GM21526 (cell line): ENCODE measurements around the gene UBE2J1.
"Not testable (repeated sequence)": the region's sequence is repeated elsewhere in the genome, so short reads cannot be mapped to it uniquely, and the experiment has no call there.

ENCODE experiments used
- ATAC-seq: cut with Tn5 transposase; IDR thresholded peaks from one replicate; pipeline ENCODE4 v1.9.1; 2021; ENCODE audit warnings: moderate library complexity; ENCODE audit not compliant: unreplicated experiment, low FRiP score

UBE2J1 gene

DNA sequence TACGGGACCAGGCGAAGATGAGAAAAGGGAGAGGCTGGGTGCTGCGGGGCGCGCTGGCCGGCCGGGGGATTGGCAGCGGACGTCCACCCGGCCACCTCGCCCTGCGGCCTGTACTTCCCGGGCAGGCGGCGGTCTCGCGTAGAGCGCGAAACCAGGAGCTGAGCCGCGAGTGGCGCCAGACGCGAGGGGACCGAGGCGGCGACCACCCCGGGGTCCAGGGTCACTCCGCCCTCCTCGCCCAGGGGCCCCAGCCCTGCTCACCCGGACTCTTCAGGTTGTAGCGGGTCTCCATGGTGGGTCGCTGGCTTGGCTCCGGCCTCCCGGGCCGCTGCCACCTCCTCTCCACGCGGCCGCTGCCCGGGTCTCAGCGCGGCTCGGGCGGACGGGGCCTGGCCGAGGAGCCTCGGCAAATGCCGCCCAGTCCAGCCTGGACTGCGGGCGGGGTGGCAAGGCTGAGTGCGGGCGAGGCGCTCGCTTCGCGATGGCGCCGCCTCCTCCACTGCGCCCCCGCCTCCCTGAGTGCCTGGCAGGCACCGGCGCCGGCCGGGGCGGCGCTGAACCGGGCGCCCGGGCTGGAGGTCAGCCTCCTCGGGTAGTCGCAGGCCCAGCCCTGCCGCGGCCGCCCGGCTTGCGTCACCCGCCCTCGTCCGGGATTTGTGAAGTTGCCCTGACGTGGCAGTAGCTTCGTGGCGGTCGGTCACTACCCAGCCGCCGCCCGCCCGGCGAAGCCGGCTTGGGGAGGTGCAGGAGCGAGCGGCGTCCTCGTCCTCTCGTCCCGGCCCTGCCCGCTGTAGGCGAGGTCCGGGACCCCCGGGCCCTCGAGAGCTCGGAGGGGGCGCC, at the start of gene UBE2J1:
UBE2J1 (minus strand) TSS at position 445 of the 840 bp plus-strand sequence; CDS start at position 292, 153 bp downstream.
- peak; percentile 32 for ATAC-seq

DNA sequence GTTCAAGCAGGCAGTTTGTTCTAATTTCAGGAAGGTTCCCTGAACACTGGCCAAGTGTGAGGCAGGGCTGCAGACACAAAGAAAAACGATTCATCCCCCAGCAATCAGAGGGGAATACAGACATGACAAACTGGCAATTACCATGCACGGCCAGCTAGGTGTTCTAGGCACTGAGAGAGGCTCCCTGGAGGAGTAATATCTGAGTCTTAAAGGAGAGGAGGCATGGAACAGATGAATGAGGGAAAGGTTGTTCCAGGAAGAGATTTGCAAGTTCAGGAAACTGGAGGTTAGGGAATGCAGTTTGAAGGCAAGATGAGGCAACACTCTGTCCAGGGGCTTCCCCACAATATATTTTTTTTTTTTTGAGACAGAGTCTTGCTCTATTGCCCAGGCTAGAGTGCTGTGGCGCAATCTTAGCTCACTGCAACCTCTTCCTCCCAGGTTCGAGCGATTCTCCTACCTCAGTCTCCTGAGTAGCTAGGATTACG, 48.4 kb upstream of the UBE2J1 start:
- ATAC-seq: no peak

DNA sequence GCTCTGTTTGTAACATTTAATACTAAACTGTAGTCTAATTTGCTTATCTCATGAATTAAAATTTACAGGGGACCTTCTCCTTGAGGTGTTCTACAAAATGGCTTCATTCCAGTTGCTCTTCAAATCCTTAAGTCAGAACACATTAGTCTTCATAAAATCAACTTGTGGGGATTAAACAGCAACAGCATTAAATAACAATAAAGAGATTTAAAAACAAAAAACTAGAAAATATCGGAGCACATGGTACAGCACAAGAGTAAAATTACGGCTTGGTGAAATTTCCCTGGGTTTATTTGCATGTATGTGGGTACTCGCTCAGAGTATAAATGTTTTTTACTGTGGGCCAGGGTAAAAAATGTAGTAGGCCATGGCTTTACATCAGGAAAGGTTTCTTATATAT, 47.5 kb upstream of the UBE2J1 start:
- ATAC-seq: no peak

DNA sequence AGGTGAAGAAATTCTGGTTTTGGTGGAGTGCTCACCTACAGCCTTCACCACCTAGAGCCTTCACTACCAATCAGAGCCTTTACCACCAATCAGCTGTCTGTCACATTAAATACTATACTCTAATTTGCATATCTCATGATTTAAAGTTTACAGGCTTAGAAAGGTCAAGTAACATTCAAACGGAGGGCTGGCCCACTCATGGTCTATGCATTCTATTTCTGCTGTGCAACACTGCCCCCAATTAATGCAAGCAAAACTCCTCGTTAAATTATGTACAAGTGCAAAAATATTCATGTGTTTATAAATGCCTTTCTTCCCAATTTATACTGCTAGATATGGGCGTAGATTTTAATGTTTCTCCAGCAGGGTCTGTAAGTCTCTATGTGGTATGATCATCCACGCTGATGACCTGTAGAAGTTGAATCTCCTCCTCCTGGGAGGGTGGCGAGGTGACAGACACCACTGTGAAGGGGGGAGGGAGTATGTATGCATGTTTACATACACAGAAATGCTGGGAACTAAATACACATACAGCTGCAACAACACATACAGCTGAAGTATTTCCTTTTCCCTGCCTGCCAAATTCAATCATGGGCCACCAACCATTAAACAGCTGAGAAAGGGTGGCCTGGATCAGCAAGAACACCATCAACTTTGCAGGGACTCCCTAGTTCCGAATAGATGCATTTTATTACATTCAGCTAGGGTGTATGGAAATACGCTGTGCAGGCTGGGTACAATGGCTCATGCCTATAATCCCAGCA, 46.4 kb upstream of the UBE2J1 start:
- no peak for ATAC-seq

- ATAC-seq: not testable (repeated sequence)
These were observed 45.4 kb upstream of the UBE2J1 start for GRCh38 chr6:89397884-89398283.

- no peak for ATAC-seq
These were observed 41.1 kb upstream of the UBE2J1 start for GRCh38 chr6:89393659-89394058.

DNA sequence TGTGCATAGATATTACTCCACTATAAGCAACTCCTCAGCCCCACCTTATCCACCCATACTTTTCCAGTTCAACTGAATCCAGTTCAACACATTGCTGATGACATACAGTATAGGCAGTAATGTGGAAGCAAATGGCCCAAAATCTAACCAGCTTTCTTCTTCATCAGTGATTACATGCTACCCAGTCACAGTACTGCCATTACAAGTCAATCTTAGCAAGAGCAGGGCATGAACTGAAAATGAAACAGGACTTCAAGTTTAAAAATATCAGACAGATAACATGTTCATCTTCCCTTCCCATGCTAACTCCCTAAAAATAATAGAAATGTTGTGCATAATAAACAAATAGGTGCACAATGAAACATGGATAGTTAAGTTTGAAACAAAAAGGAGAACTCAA, 40.3 kb upstream of the UBE2J1 start:
- ATAC-seq: no peak

- ATAC-seq: no peak
These were observed 36.3 kb upstream of the UBE2J1 start for GRCh38 chr6:89388846-89389245.

- ATAC-seq: peak; percentile 97
These were observed 35.1 kb upstream of the UBE2J1 start for GRCh38 chr6:89387516-89388201.

DNA sequence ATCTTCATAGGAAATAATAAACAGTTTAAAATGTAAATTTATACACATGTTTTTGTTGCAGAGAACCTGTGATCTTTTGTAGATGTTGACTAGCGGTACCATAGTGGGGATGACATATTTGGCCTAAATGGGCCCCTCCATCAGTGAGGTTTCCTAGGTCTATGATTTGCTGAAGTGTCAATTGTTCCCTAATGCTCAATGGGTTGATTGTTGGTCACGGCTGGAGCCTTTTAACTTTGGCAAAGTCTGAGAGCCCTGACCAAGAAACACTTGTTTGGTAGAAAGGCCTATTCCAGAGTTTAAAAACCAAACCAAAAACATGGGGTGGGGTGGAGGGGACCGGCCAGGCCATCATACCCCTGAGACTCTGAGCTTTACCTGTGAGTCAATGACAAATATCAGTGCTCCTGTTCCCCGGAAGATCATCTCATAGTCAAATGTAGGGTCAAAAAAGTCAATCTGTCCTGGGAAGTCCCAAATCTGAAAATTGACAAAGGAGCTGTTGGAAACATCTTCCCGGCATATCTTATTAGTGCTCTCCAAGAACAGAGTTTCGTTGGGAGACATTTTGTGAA, 34.5 kb upstream of the UBE2J1 start:
- ATAC-seq: peak; percentile 18

GRCh38 chr6:89385846-89386245, 33.3 kb upstream of the UBE2J1 start:
- ATAC-seq: no peak

DNA sequence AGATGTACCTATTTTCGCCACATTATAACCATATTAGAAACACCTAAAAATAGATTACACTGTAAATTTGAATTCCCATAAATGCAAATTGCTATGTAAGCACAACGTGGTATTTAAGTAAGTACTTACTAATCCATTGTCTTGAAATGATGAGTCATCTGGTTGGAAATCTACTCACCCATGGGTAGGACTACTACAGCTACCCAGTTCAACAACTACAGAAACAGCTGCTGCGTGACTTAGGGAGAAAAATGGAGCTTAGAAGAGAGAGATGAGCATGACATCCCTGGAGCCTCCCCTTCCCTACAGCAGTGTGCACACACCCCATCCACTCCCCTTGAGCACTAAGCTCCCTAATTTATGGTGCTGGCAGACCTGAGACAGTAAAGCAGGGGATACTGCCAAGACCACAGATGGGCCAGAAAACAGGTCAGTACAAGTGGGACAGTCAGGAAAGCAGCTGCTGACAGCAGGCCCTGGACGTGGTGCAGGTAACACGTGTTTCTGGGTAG, 32.7 kb upstream of the UBE2J1 start:
- ATAC-seq: no peak

GRCh38 chr6:89381031-89381430, 28.5 kb upstream of the UBE2J1 start:
- no peak for ATAC-seq

GRCh38 chr6:89379281-89379680, 26.8 kb upstream of the UBE2J1 start:
- no peak for ATAC-seq

- ATAC-seq: no peak
These were observed 26.1 kb upstream of the UBE2J1 start for GRCh38 chr6:89378628-89379027.

DNA sequence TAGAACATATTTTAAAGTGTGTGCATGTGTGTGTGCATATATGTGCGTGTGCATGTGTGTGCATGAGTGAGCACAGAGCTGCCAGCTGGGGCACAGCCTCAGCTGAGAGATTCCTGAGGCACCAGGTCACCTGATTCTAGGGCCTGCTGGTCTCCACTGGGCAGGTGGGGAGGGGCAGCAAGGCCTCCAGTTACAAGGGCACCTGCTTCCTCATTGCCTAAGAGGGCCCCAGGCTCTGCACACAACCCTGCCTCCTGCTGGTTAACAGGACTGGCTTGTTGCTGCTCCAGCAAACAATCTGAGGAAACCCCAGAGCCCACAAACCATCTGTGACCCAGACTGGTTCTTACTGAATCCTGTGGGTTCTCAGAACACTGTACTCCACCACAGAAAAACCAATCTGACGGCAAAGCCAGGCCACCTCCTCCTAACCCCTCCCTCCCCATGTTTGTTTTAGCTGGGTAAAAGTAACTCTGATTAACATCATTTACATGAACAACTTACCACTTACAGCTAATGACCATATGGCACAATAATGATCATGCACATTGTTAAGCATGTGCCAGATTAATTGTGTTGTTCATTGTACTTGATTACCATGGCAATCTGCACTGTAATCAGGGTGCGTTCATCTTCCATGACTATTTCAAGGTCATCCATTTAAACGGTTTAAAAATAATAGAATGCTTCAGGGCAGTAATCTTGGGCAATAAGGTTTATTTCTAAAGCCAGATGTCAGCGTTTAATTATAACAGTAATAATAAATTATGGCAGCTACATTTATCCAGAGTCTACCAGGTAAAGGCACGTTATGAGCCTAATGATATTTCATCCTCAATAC, 23.1 kb upstream of the UBE2J1 start:
- ATAC-seq: peak; percentile 72

GRCh38 chr6:89372506-89372901, 20.0 kb upstream of the UBE2J1 start:
- ATAC-seq: peak; percentile 49

- peak; percentile 70 for ATAC-seq
These were observed 19.5 kb upstream of the UBE2J1 start for GRCh38 chr6:89371849-89372505.

DNA sequence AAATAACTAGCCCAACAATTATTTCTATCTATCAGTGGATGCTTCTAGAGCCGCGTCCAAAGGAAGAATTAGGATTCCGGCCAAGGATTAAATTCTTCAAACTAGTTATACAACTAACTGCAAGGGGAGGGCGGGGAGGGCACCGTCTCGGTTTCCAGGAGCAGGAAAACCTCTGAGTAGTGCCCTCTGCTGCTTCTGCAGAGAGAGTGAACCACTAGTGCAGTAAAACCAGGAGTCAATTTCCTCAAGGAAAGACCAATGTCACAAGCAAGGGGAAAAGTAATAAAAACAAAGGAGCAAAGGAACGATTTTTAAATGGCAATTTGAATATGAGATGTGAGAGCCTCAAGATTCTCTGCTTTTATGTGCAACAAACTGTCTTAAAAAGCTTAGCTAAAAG, 16.5 kb upstream of the UBE2J1 start:
- ATAC-seq: no peak
